NCI-H82 treated with DMSO at 0.1 percent for 48 hours (cell line): Measurements from ENCODE around the gene MRPS25.
"Not testable (repeated sequence)": the region's sequence is repeated elsewhere in the genome, so short reads cannot be mapped to it uniquely, and the experiment has no call there.

Experiments
- DNase-seq: peaks from one replicate; lab custom pipeline; 2025; ENCODE audit not compliant: unreplicated experiment; lab: John Stamatoyannopoulos, UW

MRPS25 gene

GRCh38 chr3:15044326-15044725 lies 20.8 kb downstream of the MRPS25 start:
- DNase-seq = no peak

DNA sequence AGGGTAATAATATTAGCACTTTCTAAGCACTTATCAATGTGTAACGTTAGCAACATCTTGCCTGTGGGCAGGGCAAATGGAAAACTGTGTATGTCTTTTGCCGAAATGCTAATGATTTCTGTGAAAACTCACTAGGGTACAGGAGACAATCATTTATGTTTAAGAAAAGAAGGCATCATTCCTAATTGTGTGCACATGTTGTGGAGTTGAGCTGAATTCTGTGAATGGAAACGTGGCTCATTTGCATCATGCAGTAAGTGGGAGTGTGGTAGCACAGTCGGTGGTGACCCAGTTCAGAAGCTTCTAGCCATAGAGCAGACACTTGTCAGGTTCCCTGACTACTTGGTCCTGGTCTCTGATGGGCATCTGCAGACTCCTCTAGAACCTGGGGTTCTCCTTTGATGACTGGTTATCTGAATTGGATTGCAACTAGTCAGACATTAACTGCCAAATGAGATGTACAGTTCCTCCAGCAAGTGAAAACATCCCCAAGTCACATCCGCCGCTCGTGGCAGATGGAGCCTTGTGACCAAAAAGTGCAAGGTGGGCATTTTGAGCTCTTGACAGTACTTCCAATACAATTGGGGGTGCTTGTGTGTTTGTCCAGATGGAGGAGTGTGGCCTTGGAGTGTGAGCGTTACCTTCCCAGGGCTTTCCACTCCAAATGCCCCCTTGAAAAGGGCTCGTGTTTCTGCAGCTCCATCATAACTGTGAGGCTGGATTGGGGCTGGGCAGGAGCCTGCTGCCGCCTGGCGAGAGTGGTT lies 21.5 kb downstream of the MRPS25 start:
- no peak for DNase-seq

DNA sequence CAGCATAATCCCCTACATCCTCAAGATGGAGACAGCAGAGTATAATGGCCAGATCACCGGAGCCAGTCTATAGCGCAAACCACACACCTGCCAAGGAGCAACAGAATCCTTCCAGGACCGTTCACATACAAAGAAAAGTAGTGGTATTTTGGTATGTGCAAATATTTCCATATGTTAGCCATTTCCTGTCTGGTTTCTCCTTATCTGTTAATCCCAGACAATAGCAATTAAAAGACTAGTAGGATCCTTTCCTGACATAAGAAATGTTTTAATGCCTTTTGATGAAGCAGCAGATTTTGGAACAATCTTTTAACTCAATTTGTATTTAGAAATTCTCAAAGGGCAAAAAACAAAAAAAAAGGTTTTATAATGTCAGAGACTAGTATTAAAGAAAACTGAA lies 22.2 kb downstream of the MRPS25 start:
- no peak for DNase-seq

DNA sequence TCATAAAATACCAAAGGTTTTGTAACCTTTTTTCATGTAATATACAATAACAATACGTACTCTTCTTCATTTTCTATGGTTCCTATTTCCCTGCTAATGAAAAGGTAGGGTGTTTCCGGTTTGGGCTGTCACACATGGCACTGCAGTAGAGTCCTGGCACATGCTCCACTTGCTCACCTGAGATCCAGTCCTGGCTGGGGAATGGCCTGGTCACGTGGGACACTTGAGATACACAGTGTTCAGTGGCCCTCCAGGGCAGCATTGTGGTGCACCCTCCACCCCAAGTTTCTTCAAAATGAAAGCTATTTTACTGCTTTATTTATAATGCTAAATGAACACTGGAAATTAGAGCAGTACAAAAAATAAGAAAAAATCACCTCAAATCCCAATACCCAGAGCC lies 23.2 kb downstream of the MRPS25 start:
- DNase-seq = no peak

DNA sequence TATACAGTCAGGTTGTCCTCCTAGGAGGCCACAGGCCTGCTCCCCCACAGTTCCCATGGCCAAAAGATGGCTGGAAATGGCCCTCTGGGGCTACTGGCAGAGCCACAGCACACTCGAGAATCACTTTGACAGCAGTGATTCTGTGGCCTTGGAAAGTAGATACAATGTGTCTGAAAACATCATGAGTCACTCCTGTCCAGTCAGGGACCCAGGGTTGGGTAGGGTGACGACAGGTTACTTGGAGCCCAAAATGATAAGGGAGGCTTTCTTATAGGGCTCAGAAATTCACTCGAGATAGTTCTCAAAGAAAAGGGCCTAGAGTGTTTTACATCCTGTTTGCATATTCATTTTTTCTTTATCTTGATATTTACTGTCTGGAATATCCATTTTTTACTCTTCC lies 24.3 kb downstream of the MRPS25 start:
- no peak for DNase-seq

- no peak for DNase-seq
These were observed 26.8 kb downstream of the MRPS25 start for GRCh38 chr3:15038306-15038705.

DNA sequence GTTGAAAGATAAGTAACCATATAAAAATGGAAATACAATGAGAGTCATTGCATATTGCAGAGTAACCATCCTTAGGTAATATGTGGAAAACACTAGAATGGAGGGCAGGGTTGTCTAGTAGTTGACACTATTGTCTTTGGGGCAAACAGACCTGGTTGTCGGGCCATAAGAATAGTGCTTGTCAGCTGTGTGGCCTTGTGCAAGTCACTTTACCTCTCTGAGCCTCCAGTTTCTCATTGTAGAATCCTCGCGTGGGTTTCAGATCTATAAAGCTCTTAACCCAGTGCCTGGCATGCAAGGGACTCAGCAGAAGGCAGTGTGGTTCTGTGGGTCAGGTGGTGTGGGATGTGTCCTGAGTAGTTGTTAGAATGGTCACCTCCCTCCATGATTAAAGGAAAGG lies 32.0 kb downstream of the MRPS25 start:
- DNase-seq = no peak

DNA sequence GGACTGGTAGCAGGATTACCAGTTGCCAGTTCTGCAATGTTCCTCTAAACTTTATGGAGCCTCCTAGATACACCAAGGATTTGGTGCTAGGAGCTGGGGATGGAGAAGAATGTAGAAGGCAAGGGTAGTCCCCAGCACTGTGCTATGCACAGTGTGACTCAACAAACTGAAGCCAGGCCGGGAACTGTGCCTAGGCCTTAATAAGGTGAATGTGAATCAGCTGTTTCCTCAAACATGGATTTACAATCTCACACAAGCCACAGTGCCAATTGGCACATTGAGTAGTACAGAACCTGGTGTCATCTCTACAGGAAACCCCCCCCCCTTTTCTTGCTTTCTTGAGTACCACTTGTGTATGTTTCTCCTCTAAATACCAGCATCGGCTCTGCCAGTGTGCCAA lies 32.5 kb downstream of the MRPS25 start:
- no peak for DNase-seq

DNA sequence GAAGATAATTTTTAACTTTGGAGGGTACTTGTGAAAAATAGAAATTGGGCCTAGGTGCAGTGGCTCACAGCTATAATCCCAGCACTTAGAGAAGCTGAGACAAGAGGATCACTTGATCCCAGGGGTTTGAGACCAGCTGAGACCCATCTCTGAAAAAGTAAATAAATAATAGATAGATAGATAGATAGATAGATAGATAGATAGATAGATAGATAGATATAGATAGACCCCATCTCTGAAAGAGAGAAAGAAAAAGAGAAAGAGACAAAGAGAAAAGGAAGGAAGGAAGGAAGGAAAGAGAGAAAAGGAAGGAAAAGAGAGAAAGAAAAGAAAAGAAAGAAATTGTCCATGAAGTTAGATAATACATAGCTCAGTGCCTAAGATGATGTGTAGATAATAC lies 35.5 kb downstream of the MRPS25 start:
- no peak for DNase-seq

- DNase-seq = no peak
These were observed 41.4 kb downstream of the MRPS25 start for GRCh38 chr3:15023719-15024118.

- DNase-seq = no peak
These were observed 41.9 kb downstream of the MRPS25 start for GRCh38 chr3:15023249-15023648.

- no peak for DNase-seq
These were observed 47.9 kb downstream of the MRPS25 start for GRCh38 chr3:15017191-15017590.

DNA sequence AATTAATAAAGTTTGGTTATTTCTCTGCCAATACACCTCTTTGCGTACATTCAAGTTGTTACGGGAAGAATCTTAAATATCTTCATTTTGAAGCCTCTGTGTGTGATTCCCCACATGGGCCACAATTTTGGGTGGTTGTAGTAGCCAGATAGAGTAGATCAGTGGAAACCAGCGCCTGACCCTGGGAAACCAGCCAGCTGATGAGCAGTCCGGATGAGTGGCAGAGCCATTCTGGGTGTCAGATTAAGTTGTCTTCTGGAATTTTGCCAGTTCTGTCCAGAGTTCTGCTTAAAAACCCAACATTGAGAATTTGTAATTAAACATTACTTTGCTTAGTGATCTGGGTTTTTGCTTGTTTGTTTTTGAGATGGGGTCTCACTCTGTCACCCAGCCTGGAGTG lies 49.7 kb downstream of the MRPS25 start:
- DNase-seq = no peak

GRCh38 chr3:15014606-15015328 lies 50.3 kb downstream of the MRPS25 start:
- DNase-seq = no peak

- DNase-seq = no peak
These were observed 53.9 kb downstream of the MRPS25 start for GRCh38 chr3:15011174-15011573.

DNA sequence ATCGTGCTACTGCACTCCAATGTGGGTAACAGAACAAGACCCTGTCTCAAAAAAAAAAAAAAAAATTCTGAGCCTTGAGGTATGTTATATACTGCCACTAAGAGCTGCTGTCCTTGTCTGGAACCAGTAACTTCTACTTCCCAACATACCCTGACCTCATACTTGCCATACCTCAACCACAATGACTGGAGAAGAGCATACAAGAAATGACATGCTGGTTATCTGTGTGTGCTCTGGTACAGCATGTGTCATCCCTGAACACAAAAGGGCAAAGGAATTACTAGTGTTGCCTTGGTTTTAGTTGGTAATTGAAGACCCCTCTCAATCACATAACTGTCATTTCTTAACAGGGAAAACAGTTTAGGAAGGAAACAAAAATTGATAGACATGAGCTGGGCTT lies 54.5 kb downstream of the MRPS25 start:
- no peak for DNase-seq

DNA sequence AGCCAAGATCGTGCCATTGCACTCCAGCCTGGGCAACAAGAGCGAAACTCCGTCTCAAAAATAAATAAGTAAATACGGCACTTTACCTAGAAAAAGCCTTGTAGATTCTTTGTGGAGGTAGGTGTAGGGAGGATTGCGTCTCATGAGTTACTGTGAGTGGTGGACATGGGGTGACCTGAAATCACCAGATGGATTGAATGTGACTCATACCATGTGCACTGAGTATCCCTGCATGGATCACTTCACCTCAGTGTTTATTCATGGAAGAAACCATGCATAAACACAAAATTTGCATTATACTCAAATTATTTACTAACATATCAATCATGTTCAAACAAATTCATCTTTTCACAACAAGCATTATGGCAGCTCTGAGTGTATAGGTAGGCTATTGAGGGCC lies 55.9 kb downstream of the MRPS25 start:
- DNase-seq = no peak

DNA sequence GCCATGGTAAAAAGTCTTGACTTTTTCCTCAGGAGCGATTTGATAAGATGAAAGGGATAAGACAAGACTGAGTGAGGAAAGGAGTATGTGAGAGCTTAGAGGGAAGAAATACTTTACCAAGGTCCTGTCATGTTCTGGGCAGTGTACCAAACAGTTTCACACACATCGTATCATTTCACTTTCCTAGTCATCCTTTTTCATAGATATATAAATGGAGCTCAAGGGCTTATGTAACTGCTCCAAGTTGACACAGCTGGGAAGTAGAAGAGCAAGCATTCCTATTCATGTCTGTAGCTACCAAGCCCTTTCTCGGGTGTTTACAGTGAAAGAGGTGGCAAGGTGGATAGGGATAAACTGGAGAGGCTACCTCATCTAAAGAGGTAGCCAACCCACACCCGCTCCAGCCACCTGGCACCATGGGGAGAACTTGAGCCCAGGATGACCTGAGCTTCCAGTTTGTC lies 57.4 kb downstream of the MRPS25 start:
- DNase-seq = no peak

- not testable (repeated sequence) for DNase-seq
These were observed 65.9 kb downstream of the MRPS25 start for GRCh38 chr3:14999182-14999581.
